HG03457 (cell line): ENCODE data around the gene UGT1A1.

Source experiments
- ATAC-seq: cut with Tn5 transposase; IDR thresholded peaks from one replicate; pipeline ENCODE4 v1.9.1; 2021; ENCODE audit warnings: moderate number of reproducible peaks; ENCODE audit not compliant: unreplicated experiment

UGT1A1 gene

DNA sequence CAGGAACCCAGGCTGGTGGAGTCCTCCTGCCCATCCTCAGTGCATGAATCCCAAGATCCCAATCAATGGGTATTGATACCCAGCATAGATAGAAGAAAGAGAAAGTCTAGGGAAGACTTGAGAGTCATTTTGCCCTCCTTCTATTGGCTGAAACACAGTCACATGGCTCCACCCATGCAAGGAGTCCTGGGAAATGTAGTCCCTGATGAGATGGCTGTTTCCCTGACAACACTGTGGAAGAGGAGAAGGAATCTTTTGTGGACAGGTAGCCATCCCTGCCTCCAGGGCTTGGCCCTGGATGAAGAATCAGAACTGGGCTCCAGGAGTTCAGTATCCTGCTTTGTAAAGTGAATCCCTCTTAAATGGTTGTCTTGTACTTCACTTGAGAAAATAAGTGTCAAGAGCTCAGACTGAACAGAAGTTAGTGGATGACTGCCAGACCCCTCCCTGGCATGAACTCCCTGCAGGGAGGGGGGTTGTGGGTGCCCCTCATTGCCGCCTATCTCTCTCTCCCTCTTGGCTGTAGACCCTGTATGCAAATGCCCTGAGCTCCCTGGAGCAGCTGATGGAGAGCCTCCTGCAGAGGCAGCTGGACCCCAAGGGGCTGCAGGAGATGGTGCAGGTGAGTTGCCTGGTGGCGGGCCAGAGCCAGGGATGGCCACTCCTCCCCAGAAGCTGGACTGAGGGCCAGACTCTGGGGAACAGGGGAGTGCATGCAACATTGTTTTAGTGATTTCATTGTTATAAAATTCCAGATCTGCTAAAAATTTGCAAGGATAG lies 54.2 kb downstream of the UGT1A1 start:
- ATAC-seq, result no peak

DNA sequence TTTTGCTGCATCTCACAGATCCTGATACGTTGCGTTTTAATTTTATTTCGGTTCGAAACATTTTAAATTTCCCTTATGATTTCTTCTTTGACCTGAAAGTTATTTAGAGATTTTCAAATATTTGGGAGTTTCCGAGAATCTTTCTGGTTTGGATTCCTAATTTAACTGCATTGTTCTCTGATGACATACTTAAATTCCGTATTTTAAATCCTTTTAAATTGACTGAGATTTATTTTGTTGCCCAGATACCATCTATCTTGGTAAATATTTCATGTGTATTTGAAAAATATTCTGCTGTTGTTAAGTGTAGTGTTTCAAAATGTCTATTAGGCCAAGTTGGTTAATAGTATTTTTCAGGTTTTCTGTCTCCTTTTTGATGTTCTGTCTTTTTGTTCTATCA lies 55.8 kb downstream of the UGT1A1 start:
- ATAC-seq, result no peak

DNA sequence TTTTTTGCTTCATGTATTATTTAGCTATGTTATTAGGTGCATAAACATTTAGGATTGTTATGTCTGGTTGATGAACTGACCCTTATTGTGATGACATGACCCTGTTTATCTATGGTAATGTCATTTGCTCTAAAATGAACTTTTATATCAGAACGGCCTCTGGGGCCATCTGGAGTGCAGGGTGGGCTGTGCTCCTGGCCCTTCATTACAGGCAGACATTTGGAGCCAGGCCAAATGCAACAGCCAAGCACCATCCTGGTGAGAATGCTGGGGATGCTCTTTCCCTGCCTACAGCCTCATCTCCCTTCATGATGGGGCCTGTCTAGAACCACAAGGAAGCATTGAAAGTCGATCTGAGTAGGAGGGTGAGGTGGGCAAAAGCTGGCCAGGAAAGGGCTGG lies 56.3 kb downstream of the UGT1A1 start:
- ATAC-seq, result no peak

DNA sequence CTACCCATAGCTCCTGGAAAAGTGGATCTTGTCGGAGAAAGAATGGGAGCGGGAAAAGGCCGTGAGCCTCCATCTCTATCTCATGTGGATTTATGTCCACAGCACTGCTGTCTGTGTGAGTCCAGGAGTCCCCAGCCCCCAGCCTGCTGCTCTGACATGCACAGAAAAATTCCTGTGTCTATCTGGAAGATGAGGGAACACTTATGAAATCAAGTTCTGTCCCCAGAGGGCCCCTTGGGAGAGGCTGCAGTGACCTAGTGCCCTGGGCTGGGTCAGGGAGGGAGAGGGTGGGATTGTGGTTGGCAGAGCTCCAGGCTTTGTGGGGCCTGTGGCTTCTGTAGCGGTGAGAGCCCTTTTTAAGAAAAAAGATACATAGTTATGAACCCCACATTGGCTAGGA lies 56.7 kb downstream of the UGT1A1 start:
- ATAC-seq, result no peak

DNA sequence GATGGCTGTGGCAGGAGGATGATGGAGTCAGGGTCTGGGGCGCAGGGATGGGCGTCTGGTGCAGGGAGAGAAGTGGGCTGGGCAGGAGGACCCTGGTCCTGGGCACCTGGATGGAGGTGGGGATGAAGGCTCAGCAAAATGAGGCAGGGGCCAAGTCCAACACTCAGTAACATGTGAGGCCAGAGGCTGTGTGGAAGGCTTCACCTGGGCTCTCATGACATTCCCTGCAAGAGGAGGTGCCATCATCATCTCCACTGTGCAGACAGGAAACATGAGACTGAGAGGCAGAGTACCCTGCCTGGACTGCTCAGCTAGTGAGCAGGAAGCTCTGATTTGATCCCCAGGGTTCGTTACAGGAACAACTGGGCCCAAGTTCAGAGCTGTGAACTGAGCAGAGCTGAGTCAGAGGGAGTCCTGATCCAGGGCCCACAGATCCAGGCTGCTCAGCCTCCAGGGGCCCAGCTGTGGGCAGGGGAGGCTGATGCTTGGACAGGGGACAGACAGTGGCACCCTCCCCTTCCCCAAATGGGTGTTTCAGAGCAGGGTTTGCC lies 57.4 kb downstream of the UGT1A1 start:
- no peak for ATAC-seq

DNA sequence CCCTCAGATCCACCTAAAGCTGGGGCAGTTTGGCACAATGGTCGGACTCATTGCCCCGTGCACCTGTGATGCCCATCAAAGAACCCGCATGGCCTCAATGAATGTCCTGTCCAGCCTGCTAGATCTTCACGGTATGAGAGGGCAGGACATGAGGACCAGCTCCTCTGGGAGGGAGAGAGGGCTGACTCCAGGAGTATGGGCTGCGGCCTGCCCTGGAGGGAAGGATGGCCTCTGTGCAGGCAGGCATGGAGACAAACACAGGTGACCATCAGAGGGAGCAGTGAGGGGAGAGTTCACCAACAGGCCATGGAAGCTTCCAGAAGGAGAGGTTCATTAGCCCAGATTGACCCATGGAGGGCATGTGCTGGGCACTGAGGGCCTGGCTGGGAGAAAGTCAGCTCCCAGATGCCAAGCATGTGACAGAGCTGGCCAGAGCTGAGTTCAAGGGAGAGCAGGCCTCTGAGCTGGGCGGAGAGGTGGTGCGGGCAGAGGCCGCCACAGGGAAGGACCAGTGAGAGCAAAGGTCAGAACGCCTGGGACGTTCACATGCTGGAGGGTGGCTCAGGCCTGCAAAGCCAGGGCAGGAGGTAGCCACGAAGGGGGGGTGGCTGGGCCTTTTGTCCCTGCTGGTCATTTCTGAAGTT lies 58.0 kb downstream of the UGT1A1 start:
- no peak for ATAC-seq

DNA sequence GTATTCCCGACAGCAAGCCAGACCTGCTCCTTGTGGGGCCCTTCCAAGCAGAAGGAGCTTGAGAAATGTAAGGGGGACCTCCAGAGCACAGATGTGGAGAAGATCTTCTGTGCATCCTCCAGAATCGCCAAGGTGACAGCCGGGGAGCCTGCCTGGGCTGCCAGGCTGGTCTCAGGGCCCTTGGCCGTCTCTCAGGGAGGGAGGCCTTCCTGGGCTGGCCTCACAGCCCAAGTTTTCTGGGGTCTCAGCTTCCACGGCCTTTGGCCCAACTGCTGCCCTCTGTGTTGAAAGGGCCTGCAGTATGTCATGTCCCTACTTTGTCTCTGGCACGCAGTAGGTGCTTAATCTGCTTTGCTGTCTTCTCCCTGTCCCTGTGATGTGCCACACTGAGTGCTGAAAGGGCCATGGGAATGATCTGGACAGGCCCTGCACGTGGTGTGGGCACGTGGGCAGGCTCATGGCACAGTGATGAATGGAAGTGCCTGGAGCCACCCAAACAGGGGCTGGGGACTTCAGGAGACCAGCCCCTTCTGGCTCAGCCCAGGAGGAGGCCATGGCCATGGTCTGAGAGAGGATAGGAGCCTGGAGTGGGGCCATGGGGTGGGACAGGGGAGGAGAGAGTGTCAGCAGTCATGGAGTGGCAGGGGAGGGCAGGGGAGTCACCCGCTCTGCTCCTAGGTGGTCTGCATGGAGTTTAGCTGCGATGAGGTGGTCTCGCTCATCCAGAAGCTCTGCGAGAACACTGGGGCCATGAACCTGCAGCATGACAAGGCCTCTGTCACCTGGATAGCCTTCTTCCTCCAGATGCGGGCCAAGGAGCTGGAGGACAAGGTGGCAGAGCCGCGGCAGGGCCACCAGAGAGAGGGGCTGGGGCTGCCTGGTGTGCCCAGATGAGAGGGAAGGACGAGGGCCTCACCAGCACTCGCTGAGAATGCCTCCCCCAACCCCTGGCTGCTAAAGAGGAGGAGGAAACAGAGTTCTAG lies 58.9 kb downstream of the UGT1A1 start:
- no peak for ATAC-seq

DNA sequence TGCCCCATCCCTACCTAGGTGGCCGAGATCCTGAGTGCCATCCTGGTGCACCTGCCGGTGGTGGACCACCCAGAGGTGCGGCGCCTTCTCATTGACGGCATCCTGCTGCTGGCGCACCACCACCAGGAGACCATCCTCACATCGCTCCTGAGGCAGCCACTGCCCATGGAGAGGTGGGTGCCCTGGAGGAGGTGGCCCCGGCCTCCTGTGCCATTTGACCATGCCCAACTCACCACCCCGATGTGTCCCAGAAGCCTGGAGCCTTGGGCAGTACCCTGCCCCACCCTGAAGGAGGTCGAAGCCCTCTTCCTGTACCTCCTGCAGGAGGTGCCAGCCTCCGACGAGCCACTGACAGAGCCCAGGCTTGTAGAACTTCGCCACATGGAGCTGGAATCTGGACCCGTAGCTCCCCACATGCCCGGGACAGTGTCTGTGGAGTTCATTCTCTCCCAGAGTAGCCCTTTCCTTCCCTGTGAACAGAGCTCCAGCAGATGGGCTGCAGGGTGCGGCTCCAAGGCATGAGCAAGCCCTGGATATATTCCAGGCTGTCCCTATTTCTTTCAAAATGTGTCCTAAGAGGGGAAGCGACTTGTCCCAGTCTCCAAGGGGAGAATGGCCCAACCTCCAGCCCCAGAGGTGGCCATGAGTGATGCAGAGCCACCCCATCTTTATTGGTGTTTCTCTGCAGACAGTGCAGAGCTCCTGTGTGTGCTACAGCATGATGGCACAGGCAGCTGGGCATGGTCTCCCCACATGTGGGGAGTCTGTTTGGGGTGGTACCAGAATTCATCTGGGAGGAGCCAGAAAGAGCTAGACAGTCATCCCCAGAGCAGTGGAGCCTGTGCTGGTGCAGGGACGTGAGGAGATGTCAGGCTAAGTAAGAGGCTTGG lies 60.1 kb downstream of the UGT1A1 start:
- ATAC-seq, result no peak

DNA sequence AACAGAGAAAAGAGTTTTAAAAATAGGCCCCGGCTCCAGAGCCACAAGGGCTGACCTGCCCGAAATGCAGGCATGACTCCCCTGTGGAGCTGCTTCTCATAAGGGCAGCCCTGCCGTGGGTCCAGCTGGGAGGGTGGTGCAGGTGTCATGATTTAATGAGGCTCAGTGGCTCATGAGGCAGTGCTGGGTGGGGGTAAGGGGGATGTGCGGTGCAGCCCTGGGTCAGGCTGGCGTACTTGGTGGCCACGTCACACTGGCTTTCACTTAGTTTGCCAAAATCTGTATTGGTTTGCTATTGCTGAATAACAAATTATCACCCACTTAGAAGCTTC lies 60.7 kb downstream of the UGT1A1 start:
- ATAC-seq, result no peak

DNA sequence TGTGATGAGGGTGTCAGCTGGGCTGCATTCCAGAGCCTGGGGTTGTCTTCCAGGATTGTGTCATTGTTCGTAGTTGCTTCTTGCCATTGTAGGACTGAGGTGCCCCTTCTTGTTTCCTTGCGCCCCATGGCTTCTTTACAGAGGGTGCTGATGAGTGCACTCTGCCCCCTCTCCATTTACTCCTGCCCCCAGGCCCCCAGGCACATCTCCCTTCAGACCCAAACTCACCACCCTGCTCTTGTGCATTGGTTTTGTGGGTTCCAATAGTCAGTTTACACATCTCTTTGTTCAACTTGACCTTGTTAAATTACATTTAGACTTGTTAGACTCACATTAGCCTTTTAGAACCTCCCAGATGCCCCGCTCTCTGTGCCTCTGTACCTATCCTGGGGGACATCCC lies 61.1 kb downstream of the UGT1A1 start:
- ATAC-seq, result no peak

DNA sequence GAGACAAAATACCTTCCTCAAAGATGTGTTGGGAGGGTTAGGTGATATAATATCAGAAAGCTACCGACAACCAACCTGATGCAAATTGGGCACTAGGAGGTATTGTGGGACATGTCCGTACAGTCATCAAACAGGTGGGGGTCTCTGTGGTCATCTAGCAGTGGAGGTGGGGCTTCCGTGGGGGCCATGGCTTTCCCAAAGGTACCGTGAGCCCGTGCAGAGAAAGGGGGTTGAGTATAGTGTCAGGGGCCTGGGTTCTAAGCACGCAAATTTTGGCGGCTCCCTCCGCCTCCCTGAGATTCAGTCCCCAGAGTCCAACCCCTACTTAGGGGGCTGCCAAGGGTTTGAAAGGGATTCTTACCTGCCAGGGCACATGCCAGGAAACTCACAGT lies 61.6 kb downstream of the UGT1A1 start:
- ATAC-seq, result no peak

DNA sequence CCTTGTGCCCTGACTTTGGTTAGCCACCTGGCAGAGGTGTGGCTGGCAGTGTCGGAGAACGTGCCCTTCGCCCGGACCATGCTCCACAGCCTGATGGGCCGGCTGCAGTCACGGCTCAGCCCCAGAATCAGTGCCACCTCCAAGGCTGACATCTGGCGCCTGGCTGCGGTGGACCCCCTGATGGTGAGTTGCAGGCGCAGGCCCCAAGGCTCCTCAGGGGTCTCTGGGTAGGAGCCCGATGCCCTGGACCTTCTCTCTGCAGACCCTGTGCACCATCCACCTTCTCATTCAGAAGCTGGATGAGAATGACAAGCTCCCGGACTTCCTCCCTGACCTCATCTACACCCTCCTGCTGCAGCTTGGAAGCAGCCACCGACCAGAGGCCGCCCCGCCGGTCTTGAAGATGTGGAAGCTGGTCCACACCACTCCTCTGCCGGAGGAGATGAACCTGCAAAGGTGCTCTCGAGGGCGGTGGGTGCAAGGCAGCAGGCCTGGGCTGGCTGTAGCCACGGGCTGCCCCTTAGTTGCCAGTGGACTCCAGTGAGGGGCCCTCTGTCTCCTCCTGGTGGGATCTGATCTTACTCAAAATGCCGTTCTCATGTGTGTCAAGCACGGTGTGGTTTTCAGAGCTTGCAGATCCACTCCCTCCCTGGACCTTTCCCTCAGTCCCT lies 62.2 kb downstream of the UGT1A1 start:
- ATAC-seq, result no peak
